Ecto neural progenitor cell (in vitro differentiated cells): ENCODE data around the gene LARP4.
"Not testable (repeated sequence)": the region's sequence is repeated elsewhere in the genome, so short reads cannot be mapped to it uniquely, and the experiment has no call there.

Source experiments
- DNase-seq: peaks from one replicate; pipeline ENCODE4 v3.0.0-alpha.2; 2018; ENCODE audit warnings: low spot score

LARP4 gene

GRCh38 chr12:50401500-50402081, 906 bp downstream of the LARP4 start:
- no peak for DNase-seq

GRCh38 chr12:50402264-50403000, 1.7 kb downstream of the LARP4 start:
- DNase-seq: no peak

- no peak for DNase-seq
Observed at GRCh38 chr12:50403001-50403440, 2.3 kb downstream of the LARP4 start.

- DNase-seq: peak; percentile 43
Observed at GRCh38 chr12:50404307-50404706, 3.6 kb downstream of the LARP4 start.

- DNase-seq: no peak
Observed at GRCh38 chr12:50411051-50411660, 10.5 kb downstream of the LARP4 start.

- DNase-seq: no peak
Observed at GRCh38 chr12:50415899-50416479, 15.3 kb downstream of the LARP4 start.

GRCh38 chr12:50419112-50419909, 18.6 kb downstream of the LARP4 start:
- DNase-seq: no peak

- not testable (repeated sequence) for DNase-seq
Observed at GRCh38 chr12:50422855-50423254, 22.2 kb downstream of the LARP4 start.

GRCh38 chr12:50423342-50423741, 22.7 kb downstream of the LARP4 start:
- not testable (repeated sequence) for DNase-seq

GRCh38 chr12:50425589-50426258, 25.0 kb downstream of the LARP4 start:
- DNase-seq: no peak

- DNase-seq: not testable (repeated sequence)
Observed at GRCh38 chr12:50431656-50432055, 31.0 kb downstream of the LARP4 start.

- no peak for DNase-seq
Observed at GRCh38 chr12:50440288-50440687, 39.6 kb downstream of the LARP4 start.

GRCh38 chr12:50441763-50442162, 41.1 kb downstream of the LARP4 start:
- no peak for DNase-seq

GRCh38 chr12:50442178-50442908, 41.7 kb downstream of the LARP4 start:
- DNase-seq: no peak

- DNase-seq: not testable (repeated sequence)
Observed at GRCh38 chr12:50449671-50450070, 49.0 kb downstream of the LARP4 start.

- DNase-seq: no peak
Observed at GRCh38 chr12:50452795-50453194, 52.1 kb downstream of the LARP4 start.

GRCh38 chr12:50453872-50454271, 53.2 kb downstream of the LARP4 start:
- DNase-seq: no peak

GRCh38 chr12:50458606-50459005, 57.9 kb downstream of the LARP4 start:
- no peak for DNase-seq

GRCh38 chr12:50467439-50467838, 66.8 kb downstream of the LARP4 start:
- DNase-seq: no peak

- no peak for DNase-seq
Observed at GRCh38 chr12:50477241-50477832, 76.7 kb downstream of the LARP4 start.
